Measurements from ENCODE around the gene MGA.

DNA sequence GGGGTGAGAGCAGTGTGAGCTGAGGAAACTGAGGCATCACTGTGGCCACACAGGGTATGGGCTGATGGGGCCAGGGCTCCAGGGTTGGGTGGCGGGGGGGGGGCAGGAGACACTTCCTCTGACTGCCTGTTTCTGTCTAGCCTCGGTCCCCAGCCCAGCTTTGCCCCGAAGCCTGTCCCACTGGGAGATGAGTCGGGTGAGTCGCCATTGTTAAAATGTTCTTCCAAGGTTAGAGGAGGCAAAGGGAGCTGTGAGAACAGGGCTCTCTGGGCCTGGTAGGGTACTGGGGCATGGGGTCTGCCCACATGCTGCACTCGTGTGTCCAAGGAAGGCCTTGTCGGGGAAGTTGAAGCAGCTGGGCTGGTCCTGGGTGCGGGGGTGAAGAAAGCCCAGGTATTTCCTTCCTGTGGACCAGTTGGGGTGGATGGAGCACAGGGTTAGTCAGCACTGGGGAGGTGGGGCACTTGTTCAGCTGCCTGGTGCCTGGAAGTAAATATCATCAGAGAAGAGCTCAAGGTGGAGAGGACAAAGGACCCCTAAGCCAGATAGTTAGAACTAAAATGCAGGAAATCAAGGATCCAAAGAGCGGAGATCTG, 159.3 kb downstream of the MGA start:
- TF ChIP-seq, protein P1, sequence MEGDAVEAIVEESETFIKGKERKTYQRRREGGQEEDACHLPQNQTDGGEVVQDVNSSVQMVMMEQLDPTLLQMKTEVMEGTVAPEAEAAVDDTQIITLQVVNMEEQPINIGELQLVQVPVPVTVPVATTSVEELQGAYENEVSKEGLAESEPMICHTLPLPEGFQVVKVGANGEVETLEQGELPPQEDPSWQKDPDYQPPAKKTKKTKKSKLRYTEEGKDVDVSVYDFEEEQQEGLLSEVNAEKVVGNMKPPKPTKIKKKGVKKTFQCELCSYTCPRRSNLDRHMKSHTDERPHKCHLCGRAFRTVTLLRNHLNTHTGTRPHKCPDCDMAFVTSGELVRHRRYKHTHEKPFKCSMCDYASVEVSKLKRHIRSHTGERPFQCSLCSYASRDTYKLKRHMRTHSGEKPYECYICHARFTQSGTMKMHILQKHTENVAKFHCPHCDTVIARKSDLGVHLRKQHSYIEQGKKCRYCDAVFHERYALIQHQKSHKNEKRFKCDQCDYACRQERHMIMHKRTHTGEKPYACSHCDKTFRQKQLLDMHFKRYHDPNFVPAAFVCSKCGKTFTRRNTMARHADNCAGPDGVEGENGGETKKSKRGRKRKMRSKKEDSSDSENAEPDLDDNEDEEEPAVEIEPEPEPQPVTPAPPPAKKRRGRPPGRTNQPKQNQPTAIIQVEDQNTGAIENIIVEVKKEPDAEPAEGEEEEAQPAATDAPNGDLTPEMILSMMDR (IDR thresholded peaks at IDR 0.05; ENCODE audit: poor library complexity): no peak
- TF ChIP-seq EZH2 (IDR thresholded peaks at IDR 0.05; ENCODE audit: borderline replicate concordance): no peak

Data from hepatocyte (in vitro differentiated cells).